ENCODE measurements around the gene HDHD3. TPM values are rescaled to one million over a fixed set of nuclear protein-coding genes. Genes with fewer than 3 reads are reported as not detected.

The HDHD3 gene
- total RNA-seq, 1 donor = 7.2 TPM

- H3K79me2 ChIP-seq (ENCODE audit: insufficient read depth, low read length) = no peaks in the 10 kb centered on the region
- no peaks in the 10 kb centered on the region for H3K27me3 ChIP-seq (ENCODE audit: insufficient read depth, low read length)
- no peak overlapping the region for H3K4me3 ChIP-seq (ENCODE audit: insufficient read depth, low read length)
- H3K27ac ChIP-seq (ENCODE audit: low read depth, low read length) = no peak overlapping the region
- no peak overlapping the region for H3K4me2 ChIP-seq (ENCODE audit: insufficient read depth, low read length)
- H3K36me3 ChIP-seq (ENCODE audit: insufficient read depth, low read length) = peaks cover 14% of the 10 kb centered on the region
- no peaks in the 10 kb centered on the region for H3K4me1 ChIP-seq (ENCODE audit: insufficient read depth, low read length)
- H2AFZ ChIP-seq (ENCODE audit: low read length) = no peak overlapping the region
- no peaks in the 10 kb centered on the region for H4K20me1 ChIP-seq (ENCODE audit: insufficient read depth, low read length)
- no peaks in the 10 kb centered on the region for H3K9me3 ChIP-seq (ENCODE audit: low read depth, low read length)
- DNase-seq (ENCODE audit: insufficient read length, low spot score, missing footprints) = no peak
- TF ChIP-seq CTCF (IDR thresholded peaks at IDR 0.05; ENCODE audit: extremely low read depth, low read depth, low read length) = no peak
These were observed 12.7 kb upstream of the HDHD3 start for GRCh38 chr9:113389451-113389850.

- Histone ChIP-seq H3K4me2 (ENCODE audit: insufficient read depth, low read length) (no peak overlapping the region), H3K9me3 (ENCODE audit: low read depth, low read length) (no peaks in the 10 kb centered on the region), H3K79me2 (ENCODE audit: insufficient read depth, low read length) (no peaks in the 10 kb centered on the region), H3K4me1 (ENCODE audit: insufficient read depth, low read length) (no peaks in the 10 kb centered on the region), H3K27me3 (ENCODE audit: insufficient read depth, low read length) (no peaks in the 10 kb centered on the region), H3K4me3 (ENCODE audit: insufficient read depth, low read length) (no peak overlapping the region), H3K27ac (ENCODE audit: low read depth, low read length) (no peak overlapping the region), H3K36me3 (ENCODE audit: insufficient read depth, low read length) (peaks cover 14% of the 10 kb centered on the region), H2AFZ (ENCODE audit: low read length) (no peak overlapping the region), H4K20me1 (ENCODE audit: insufficient read depth, low read length) (no peaks in the 10 kb centered on the region)
- TF ChIP-seq CTCF (IDR thresholded peaks at IDR 0.05; ENCODE audit: extremely low read depth, low read depth, low read length) = no peak
- DNase-seq (ENCODE audit: insufficient read length, low spot score, missing footprints) = no peak
These were observed 12.0 kb upstream of the HDHD3 start for GRCh38 chr9:113388833-113389232.

- Histone ChIP-seq H3K4me3 (ENCODE audit: insufficient read depth, low read length) (no peak overlapping the region), H3K9me3 (ENCODE audit: low read depth, low read length) (no peaks in the 10 kb centered on the region), H2AFZ (ENCODE audit: low read length) (no peak overlapping the region), H3K27me3 (ENCODE audit: insufficient read depth, low read length) (no peaks in the 10 kb centered on the region), H3K27ac (ENCODE audit: low read depth, low read length) (no peak overlapping the region), H3K4me2 (ENCODE audit: insufficient read depth, low read length) (no peak overlapping the region), H3K36me3 (ENCODE audit: insufficient read depth, low read length) (peaks cover 14% of the 10 kb centered on the region), H3K79me2 (ENCODE audit: insufficient read depth, low read length) (no peaks in the 10 kb centered on the region), H4K20me1 (ENCODE audit: insufficient read depth, low read length) (no peaks in the 10 kb centered on the region), H3K4me1 (ENCODE audit: insufficient read depth, low read length) (no peaks in the 10 kb centered on the region)
- DNase-seq (ENCODE audit: insufficient read length, low spot score, missing footprints) = no peak
- TF ChIP-seq CTCF (IDR thresholded peaks at IDR 0.05; ENCODE audit: extremely low read depth, low read depth, low read length) = no peak
These were observed 10.9 kb upstream of the HDHD3 start for GRCh38 chr9:113387560-113388230.

GRCh38 chr9:113386571-113387393 is 10.0 kb upstream of the HDHD3 start:
- Histone ChIP-seq H3K4me3 (ENCODE audit: insufficient read depth, low read length) (no peak overlapping the region), H3K27me3 (ENCODE audit: insufficient read depth, low read length) (no peaks in the 10 kb centered on the region), H4K20me1 (ENCODE audit: insufficient read depth, low read length) (no peaks in the 10 kb centered on the region), H3K79me2 (ENCODE audit: insufficient read depth, low read length) (no peaks in the 10 kb centered on the region), H3K27ac (ENCODE audit: low read depth, low read length) (no peak overlapping the region), H3K36me3 (ENCODE audit: insufficient read depth, low read length) (peaks cover 14% of the 10 kb centered on the region), H3K4me1 (ENCODE audit: insufficient read depth, low read length) (no peaks in the 10 kb centered on the region), H3K4me2 (ENCODE audit: insufficient read depth, low read length) (no peak overlapping the region), H3K9me3 (ENCODE audit: low read depth, low read length) (no peaks in the 10 kb centered on the region), H2AFZ (ENCODE audit: low read length) (no peak overlapping the region)
- no peak for TF ChIP-seq CTCF (IDR thresholded peaks at IDR 0.05; ENCODE audit: extremely low read depth, low read depth, low read length)
- no peak for DNase-seq (ENCODE audit: insufficient read length, low spot score, missing footprints)

All from osteoblast (primary cell).